HS-5 (cell line): Measurements from ENCODE around the gene FAM110A.
"Not testable (repeated sequence)": the region's sequence is repeated elsewhere in the genome, so short reads cannot be mapped to it uniquely, and the experiment has no call there.

Source experiments
- DNase-seq: peaks from one replicate; pipeline ENCODE4 v3.0.0-alpha.2; 2012; ENCODE audit warnings: low read depth

FAM110A gene

DNA sequence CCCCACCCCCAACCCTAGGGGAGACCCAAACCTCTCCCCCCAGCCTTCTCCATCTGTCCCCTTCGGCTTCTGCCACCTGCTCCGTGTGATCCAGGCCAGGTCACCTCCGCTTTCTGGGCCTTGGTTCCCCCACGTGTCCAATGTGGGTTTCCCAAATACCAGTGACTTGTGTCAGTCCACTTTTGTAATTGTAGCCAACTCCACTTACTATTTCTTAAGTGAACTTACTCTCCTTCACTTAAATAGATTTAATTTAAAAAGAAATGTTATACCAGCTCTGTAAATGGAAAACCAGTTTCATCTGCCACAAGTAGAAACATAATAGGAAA, 10.0 kb upstream of the FAM110A start:
- DNase-seq, result no peak

DNA sequence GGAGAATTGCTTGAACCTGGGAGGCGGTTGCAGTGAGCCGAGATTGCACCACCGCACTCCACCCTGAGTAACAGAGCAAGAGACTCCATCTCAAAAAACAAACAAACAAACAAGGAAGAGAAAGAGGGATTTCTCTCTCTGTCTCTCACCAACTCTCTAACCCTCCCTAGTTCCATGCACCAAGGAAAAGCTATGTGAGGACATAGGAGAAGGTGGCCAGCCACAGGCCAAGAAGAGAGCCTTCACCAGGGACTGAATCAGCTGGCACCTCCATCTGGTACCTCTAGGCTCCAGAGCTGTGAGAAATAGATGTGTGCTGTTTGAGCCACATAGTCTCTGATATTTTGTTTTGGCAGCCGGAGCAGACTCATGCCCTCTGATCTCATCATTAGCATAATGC, 9.0 kb upstream of the FAM110A start:
- DNase-seq, result no peak

DNA sequence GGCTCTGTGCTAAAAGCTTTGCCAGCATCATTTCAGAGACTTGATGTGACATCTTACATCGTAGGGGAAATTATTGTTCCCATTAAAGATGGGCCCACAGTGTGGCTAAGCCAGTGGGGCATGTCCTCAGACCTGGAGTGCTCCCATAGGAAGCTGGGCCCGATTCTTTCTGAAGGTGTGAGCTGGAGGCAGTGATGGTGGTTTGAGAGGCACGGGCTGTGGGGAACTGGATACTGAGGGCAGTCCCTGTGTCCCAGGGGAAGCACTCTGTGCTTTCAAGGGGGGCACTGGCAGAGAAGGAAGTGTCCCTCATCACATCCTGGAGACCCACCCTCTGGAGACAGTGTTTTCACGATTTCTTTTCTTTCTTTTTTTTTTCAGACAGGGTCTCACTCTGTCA, 8.6 kb upstream of the FAM110A start:
- no peak for DNase-seq

DNA sequence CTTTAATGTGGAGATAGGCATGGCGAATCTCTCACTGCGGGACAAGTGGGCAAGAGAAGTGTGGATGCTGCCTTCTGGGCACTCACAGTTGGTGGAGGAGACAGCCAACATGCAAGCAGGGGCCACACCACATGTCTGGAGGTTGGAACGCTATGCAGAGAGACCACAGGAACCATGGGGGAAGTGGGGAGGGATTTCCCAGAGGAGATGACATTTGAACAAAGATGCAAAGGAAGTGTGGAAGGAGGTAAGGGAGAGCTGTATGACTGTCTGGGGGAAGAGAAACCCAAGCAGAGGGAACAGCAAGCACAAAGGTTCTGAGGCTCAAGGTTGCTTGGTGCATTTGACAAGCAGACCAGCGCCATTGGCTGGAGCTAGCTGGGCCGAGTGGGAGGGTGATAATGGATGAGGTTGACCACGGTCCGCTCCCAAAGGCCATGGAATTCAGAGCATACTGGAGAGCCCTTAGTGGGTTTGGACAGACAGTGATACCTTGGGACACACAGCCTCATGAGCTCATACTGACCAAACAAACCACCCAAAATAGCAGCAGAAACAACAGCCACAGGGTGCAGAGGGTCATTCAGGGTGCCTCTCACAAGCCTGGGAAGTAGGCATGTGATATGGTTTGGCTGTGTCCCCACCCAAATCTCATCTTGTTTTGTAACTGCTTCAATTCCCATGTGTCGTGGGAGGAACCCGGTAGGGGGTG, 7.6 kb upstream of the FAM110A start:
- DNase-seq, result no peak

DNA sequence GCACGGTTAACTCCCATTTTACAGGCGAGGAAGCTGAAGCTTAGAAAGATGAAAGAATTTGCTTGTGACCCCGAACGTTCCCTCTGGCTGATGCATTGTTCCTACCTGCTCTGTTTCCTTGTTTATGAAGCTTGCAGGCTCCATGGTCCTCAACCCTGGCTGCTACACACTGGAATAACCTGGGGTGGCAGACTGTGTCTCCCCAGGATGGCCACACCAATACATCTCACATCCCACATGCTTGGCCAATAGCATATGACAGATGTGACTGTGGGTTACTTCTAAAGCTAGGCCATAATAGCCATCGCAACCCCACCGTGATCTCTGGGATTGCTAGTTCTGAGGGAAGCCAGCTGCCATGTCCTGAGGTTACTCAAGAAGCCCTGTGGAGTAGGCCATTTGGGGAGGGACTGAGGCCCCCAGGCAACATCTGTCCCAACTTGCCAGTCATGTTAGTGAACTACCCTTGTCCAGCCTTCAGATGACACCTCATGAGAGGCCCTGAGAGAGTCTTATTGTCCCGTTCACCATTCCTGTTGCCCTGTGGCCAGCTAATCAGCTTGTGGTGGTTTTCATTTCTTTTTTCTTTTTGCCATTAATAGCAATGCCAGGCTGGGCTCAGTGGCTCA, 6.7 kb upstream of the FAM110A start:
- no peak for DNase-seq

DNA sequence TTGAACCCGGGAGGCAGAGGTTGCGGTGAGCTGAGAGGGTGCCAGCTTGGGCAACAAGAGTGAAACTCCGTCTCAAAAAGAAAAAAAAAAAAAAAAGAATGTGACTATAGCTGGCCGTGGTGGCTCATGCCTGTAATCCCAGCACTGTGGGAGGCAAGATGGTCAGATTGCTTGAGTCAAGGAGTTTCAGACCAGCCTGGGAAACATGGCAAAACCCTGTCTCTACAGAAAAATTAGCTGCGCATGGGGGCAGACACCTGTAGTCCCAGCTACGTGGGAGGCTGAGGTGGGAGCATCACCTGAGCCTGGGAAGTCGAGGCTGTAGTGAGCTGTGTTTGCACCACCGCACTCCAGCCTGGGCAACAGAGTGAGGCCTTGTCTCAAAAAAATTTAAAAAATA, 5.5 kb upstream of the FAM110A start:
- not testable (repeated sequence) for DNase-seq

DNA sequence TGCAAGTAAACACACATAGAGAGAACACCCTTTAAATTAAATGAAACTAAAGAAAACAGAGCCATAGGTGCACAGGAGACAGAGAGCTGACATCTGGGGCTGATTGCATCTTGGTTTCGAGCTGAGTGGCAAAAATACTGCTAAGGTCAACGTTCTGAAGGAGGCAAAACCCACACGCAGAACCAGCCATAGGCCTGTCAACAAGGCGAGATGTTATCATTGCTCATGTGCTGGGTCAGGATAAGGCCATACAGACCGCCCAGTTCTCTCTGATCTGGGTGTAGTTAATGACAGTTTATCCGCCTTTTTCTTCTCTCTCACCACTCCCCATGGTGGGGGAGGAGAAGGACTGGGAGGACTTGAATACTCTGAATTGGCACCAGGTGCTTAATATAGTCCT, 4.5 kb upstream of the FAM110A start:
- no peak for DNase-seq

DNA sequence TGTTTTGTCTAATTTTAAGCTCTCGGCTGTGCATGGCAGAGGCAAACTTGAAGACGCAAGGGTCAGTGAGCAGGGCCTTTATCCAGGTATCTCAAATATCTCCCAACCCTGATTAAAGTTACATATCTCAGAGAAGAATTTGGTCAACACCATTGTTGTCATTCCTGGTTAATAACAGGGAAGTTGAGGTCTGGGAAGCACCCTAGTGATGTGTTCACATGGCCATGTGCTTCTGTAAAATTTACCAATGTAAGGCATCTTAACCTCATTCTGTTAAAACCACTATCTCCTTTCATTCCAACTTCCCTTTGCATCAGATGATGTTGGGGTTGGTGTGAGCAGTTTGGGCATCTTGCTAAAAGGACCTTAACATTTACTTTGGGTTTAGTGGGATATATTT, 4.0 kb upstream of the FAM110A start:
- DNase-seq, result no peak

DNA sequence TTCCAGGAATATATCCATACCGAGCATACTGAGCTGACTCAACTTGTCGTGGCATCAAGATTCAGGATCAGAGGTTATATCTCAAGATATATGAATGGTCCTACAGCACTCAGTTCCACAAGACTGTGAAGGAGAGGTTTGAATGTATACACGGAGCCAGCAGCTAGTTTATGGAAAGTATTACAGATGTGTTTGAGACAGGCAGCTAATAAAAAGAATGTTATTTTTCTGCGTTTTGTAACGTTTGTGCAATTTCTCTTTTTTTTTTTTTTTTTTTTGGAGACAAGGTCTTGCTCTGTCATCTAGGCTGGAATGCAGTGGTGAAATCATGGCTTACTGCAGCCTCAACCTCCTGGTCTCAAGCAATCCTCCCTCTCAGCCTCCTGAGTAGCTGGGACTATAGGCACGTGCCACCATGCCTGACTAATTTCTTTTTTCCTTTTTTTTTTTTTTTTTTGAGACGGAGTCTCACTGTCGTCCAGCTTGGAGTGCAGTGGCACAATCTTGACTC, 3.4 kb upstream of the FAM110A start:
- peak; percentile 83 for DNase-seq

DNA sequence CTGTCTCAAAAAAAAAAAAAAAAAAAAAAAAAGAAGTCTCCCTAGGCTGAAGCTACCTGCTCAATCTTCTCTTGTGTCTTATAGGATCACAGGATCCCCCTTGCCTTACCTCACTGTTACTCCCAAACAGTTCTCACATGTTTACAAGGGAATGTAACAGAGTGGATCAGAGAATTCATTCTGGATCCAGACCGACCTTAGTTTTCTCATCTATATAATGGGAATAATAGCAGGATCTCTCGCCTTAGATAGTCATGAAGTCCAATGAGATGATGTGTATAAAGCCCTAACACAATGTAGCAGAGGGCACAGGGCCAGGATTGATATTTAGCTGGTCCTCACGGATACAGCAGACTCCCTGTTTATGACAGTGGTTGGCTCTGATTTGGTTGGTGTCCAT, 2.3 kb upstream of the FAM110A start:
- no peak for DNase-seq

DNA sequence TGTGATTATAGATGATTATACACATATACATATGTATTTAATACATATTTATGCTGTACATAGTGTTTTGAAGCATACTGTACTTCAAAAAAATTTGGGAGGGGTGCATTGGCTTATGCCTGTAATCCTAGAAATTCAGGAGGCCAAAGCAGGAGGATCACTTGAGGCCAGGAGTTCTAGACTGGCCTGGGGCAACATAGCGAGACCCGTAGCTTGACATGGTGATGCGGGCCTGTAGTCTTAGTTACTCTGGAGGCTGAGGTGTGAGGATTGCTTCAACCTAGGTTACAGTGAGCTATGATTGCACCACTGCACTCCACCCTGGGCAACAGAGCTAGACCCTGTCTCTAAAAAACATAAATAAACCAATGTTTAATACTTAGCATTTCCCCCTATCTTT, 1.6 kb upstream of the FAM110A start:
- no peak for DNase-seq

DNA sequence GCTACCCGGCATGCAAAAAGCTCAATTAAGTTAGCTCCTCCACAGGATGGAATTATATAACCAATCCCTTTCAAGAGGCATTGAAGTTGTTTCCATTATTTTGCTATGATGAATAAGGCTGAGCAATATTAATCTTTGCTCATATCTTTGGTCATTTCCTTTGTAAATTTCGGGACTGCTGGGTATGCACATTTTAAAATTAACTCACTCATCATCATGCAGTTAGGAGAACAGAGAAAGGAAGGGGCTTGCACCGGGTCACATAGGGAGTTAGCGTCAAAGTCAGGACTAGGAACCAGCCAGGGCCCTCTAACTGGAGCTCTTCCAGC, 430 bp upstream of the FAM110A start:
- DNase-seq, result peak; percentile 78

DNA sequence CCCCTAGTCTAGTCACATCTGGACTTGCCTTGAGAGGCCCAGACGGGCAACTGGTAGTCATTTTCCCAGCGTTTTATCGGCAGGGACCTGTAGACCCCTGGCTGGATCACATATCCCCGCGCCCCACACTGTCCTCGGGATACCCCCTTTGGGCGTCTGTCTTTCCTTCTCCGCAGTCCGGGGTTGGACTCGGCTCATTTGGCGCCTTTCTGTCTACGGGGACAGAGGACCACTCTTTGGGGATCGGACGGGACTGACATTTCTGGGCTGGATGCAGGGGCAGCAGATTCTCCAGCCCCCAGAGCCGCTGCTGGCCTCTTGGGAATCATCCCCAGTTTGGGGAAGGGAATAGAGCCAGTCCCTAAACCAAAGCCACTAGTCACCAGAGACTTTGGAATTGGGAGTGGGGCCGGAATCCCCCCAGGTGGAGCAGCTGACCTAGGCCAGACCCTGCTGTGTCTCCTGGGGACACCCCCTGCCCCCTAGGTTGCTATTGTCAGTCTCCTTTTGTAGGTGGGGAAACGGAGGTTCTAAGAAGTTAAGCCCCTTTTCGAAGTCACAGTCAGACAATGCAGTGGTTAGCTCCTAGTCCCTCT, 734 bp downstream of the FAM110A start:
- no peak for DNase-seq

DNA sequence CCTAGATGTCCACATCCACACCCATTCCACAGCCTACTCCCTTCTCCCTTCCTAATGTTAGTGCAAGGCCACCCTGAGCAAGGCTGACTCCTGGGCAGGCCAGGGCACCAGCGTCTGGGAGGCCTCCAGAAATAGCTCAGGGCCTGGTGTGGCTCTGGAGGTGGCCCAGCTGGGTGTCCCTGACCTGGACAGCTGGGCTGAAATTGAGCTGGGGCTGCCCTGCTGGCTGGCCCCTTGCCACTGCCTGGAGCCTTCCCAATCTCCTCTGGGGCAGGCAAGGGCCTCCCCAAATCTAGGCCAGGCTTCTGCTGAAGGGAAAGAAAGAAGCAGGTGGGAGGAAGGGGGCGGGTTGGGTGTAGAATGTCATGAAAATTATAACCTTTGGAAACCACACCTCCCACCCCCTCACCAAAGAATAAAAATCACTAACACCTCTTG, 2.1 kb downstream of the FAM110A start:
- no peak for DNase-seq

DNA sequence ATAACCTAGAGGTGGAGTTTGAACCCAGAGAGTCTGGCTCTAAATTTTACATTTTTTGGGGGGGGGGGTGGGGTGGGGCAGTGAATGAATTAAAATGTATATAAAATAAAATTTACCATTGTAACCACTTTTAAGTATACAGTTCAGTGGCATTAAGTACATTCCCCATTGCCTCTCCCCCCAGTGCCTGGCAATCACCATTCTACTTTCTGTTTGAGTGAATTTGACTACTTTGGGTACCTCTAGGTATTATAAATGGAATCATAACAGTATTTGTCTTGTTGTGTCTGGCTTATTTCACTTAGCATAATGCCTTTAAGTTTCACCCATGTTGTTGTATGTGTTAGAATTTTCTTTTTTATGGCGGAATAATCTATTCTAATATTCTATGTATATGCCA, 2.7 kb downstream of the FAM110A start:
- DNase-seq, result no peak

DNA sequence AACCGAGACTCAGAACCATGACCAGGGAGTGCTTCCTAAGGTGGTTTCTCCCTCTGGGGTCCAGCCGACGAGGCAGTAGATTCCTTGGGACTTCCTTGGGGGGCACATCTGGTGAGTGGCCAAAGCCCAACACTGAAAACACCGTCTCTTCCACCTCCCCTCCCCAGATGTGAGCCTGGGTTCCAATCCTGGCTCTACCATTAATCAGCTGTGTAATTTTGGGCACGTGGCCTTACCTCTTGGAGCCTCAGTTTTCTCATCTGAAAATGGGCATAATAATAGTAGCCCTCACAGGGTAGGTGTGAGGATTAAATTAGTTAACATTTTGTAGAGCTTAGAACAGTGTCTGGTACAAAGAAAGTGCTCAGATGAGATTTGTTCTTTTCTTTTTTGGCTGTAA, 5.5 kb downstream of the FAM110A start:
- DNase-seq, result no peak

DNA sequence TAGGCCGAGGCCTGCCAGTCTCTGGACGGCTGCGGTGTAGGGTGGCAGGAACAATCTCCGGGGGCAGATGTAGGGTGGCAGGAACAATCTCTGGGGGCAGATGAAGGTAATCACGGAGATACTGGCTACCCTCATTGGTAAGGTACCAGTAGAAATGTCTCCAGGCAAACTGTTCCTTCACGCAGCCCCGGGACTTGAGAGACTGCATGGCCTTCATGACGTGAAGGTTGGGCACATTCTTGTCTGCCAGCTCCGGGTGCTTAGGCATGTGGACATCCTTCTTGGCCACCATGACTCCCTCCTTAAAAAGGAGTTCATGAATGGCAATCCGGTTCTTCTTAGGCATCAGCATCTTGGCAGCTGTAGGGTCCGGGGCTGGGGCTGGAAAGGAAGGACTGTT, 6.1 kb downstream of the FAM110A start:
- no peak for DNase-seq

DNA sequence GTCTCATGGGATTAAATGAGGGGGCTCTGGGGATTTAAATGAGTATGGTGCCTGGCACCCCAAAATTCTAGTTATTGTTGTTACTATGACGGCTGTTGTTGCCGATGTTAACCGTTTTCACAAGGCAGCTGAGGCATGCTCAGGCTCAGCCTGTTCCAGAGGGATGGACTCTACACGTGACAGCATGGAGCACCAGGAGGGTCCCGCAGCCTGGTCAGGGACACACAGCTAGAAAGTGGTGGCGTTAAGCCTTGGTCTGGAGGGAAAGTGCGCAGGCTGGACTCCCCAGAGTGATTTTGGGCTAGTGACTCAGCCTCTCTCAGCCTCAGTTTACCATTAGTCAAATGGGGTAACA, 7.0 kb downstream of the FAM110A start:
- no peak for DNase-seq

DNA sequence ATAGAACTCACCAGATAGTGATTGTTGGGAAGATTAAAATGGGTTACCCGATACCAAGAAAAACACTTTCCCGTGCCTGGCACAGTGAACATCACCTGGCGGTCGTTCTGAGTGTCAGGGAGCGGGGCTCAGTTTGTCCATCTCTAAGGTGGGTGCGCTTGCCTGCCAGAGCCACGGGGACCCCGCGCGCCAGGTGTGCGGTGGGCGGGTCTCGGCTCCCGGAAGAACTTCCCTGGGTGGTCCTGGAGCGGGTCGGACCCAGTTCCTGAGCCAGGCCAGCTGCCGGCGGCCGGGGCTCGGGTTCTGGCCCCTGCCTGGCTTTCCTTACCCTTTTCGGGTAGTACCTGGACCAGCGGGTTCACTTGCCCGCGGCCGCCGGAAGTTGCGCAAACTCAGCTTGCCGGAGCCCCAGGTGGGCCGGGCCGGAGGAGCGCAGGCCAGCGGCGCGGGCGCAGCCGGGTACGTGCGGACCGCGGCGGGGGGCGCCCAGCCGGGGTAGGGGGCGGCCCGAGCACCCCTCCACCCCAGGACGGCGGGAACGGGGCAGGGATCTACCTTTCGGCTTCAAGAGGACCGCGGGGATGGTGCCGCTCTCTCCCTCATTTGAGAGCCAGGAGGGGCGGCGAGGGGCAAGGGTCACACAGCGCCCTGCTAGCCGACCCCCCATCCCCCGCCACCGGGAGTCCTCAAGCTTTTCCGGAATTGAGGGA, 7.5 kb downstream of the FAM110A start:
- no peak for DNase-seq

DNA sequence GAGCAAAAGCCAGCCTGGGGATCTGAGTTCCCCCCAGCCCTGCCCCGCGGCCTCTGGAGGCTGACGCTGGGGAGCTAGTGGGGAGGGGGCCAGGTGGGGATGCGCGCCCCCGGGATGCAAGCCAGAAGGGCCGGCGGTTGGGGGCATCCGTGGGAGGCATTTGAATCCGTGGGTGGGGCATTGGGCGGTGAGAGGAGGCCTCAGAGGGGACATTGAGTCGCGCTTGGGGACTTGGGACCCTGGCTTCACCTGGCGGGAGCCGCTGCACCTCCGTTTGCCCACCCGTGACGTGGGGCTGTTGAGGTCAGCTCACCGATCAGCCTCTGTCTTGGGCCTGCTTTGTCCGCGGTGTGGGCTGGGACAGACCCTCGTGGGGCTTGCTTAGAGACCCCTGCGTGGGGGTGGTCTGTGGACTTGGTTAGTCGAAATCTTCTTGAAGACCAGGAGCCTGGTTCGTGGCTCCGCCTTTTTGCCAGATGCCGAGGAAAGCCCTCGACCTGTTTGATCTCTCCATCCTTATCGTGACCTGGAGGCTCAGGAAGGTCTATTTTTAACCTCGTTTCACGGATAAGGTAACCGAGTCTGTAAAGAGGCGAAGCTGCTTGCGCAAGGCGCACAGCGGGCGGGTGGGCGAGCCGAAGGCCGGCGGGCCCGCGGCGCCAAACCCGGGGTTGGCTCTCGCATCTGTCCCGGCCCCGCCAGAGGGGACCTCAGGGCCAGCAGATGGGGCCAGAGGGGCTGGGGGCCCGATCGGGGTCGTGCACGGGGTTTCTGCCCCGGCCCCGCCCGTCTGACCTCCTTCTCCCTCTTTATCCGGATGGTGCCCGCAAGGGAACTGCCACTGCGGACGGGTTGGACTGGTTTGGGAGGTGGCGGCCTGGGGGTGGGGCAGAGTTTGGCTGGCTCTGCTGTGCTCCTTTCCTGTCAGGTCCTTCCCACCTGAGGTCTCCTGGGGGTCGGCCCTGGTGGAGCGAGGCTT, 8.3 kb downstream of the FAM110A start:
- DNase-seq, result no peak

DNA sequence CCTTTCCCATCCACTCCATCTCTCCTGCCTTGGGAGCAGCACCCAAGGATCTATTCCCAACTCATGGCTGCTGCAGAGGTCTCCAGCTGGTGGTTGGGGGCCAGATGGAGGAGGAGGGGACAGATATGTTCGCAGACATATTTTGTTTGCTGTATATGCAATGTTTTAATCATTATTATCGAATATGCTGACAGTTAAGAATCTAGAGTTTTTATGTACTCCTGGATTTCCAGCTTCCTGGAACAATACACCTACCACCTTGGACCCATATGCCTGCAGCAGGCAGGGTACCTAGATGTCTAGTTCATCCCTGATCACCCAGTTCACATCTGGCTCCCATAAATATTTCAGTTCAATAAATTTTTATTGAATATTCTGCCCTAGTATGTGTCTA, 9.0 kb downstream of the FAM110A start:
- DNase-seq, result no peak

DNA sequence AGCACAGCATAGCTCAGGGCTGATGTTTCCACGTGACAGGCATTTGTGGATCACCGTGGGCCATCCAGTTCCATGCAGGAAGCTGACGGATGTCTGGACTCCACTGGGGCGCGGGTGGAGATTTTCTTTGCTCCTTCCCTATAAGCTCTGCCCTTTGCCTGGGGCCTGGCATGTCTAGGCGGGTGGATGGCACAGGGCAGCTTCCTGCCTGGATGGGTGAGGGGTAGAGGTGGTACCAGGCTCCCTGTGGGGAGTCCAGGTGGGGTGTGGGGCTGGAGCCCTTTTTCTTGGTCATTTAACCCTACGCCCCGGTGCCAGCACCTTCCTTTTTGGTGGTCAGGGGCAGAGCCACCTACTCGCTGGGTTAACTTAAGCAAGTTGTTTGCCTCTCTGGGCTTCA, 10.4 kb downstream of the FAM110A start:
- DNase-seq, result no peak
